Karpas-422 (cell line): ENCODE results near the gene FAM81B. TPM values are rescaled to one million over a fixed set of nuclear protein-coding genes. Genes with fewer than 3 reads are reported as not detected.
"Not testable (repeated sequence)": the region's sequence is repeated elsewhere in the genome, so short reads cannot be mapped to it uniquely, and the experiment has no call there.

Experiments
- DNase-seq: peaks from one replicate; pipeline ENCODE4 v3.0.0-alpha.2; 2015
- H2AFZ ChIP-seq: fragments of 200-600 bp; sonication (generic); 2 replicates; pipeline ENCODE4 v1.6.1; 2014; ENCODE audit warnings: antibody characterized with exemption, low read length, mixed read lengths
- H3K27ac ChIP-seq: fragments of 200-600 bp; sonication (generic); 2 replicates; pipeline ENCODE4 v1.5.1; 2014; ENCODE audit warnings: mild to moderate bottlenecking, low read length, moderate library complexity
- H3K27me3 ChIP-seq: fragments of 200-600 bp; sonication (generic); 2 replicates; pipeline ENCODE4 v1.6.1; 2014; ENCODE audit warnings: low read length, mixed read lengths
- H3K36me3 ChIP-seq: fragments of 200-600 bp; sonication (generic); 2 replicates; pipeline ENCODE4 v1.6.1; 2014; ENCODE audit warnings: low read length, mixed read lengths; ENCODE audit not compliant: insufficient read depth
- H3K4me1 ChIP-seq: fragments of 200-600 bp; sonication (generic); 2 replicates; pipeline ENCODE4 v1.6.1; 2014; ENCODE audit warnings: mild to moderate bottlenecking, low read length, mixed read lengths
- H3K4me2 ChIP-seq: fragments of 200-600 bp; sonication (generic); 2 replicates; pipeline ENCODE4 v1.6.1; 2014; ENCODE audit warnings: low read length, low read depth, mild to moderate bottlenecking; ENCODE audit not compliant: poor library complexity, severe bottlenecking
- H3K4me3 ChIP-seq: fragments of 200-600 bp; sonication (generic); 2 replicates; pipeline ENCODE4 v1.5.1; 2014; ENCODE audit warnings: mild to moderate bottlenecking, antibody characterized with exemption, low read length, mixed read lengths
- H3K79me2 ChIP-seq: fragments of 200-600 bp; sonication (generic); 2 replicates; pipeline ENCODE4 v1.6.1; 2014; ENCODE audit warnings: mild to moderate bottlenecking, low read length, mixed read lengths
- H3K9ac ChIP-seq: fragments of 200-600 bp; sonication (generic); 2 replicates; pipeline ENCODE4 v1.6.0; 2014; ENCODE audit warnings: low read length
- H3K9me2 ChIP-seq: fragments of 200-600 bp; sonication (generic), shearing (Covaris generic); replicated peaks from 2 replicates; pipeline ENCODE4 v1.6.0; 2014; ENCODE audit warnings: mild to moderate bottlenecking, low read length, moderate library complexity; ENCODE audit not compliant: insufficient read depth
- H3K9me3 ChIP-seq: fragments of 300-700, 200-600 bp; sonication (generic); 2 replicates; pipeline ENCODE4 v1.6.1; 2014; ENCODE audit warnings: low read length, mixed read lengths
- H4K20me1 ChIP-seq: fragments of 200-600 bp; sonication (generic); 2 replicates; pipeline ENCODE4 v1.6.1; 2014; ENCODE audit warnings: mild to moderate bottlenecking, antibody characterized with exemption, low read length, low read depth; ENCODE audit not compliant: insufficient read depth
- total RNA-seq: library from RNA; depleted of rRNA; stranded (reverse); fragments of >200 nt; shearing (Covaris generic); gene quantifications from 2 replicates; pipeline ENCODE4 v1.2.3, GENCODE V29; 2014; ENCODE audit warnings: low replicate concordance; rRNA removed

The FAM81B gene
- total RNA-seq = not detected in 2 replicates

DNA sequence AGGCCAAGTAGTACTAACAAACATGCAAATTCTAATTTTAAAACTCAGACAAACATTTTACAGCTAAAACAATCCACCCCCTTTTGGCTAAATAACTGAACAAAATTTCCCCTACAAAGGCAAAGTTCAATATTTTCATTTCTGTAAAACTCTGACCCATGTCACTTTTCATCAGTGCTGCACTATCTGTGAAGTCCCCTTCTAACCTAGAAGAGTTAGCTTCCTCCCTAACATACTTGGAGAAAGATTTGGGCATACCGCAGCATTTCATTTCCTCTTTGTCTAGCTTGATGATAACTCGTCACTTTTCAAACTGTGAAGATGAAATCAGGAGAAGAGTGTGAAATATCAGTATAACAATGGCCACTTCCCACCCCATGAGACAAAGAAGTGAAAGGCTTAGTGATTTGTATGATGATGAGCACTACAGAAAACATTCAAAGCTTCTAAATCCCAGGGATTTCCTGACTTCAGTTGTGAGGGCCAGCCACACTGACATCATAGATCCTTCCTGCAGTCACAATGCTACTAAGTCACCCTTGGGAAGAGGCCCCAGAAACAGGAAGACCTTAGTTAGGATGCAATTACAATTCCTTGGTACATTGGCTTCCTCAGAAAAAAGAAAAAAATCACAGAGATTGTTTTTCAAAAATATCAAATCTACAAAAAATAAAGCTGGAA, at the start of gene FAM81B:
TSS of gene FAM81B (plus strand) at position 555 of the 681 bp plus-strand sequence. CDS start at position 579, 24 bp downstream.
- no peak within 1 kb of the TSS for H3K9ac ChIP-seq
- no peak within 1 kb of the TSS for H3K4me3 ChIP-seq
- DNase-seq = no peak
- no peaks in the 10 kb centered on the region for H3K4me1 ChIP-seq
- H3K9me3 ChIP-seq = no peaks in the 10 kb centered on the region
- no peak within 1 kb of the TSS for H3K4me2 ChIP-seq
- no peaks in the 10 kb centered on the region for H3K79me2 ChIP-seq
- H3K27me3 ChIP-seq = no peaks in the 10 kb centered on the region
- H4K20me1 ChIP-seq = no peaks in the 10 kb centered on the region
- H2AFZ ChIP-seq = no peak within 1 kb of the TSS
- no peaks in the 10 kb centered on the region for H3K36me3 ChIP-seq
- no peaks in the 10 kb centered on the region for H3K9me2 ChIP-seq
- no peak within 1 kb of the TSS for H3K27ac ChIP-seq

DNA sequence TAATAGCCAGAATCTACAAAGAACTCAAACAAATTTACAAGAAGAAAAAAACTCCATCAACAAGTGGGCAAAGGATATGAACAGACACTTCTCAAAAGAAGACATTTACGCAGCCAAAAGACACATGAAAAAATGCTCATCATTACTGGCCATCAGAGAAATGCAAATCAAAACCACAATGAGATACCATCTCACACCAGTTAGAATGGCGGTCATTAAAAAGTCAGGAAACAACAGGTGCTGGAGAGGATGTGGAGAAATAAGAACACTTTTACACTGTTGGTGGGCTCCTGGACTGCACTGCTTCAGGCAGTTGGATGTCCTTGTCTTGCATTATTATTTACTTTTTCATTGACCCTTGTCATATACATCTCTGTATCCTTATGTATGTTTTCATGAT, 49.7 kb upstream of the FAM81B start:
- not testable (repeated sequence) for H3K4me2 ChIP-seq, DNase-seq

GRCh38 chr5:95347506-95348120, 43.6 kb upstream of the FAM81B start:
- H3K9me2 ChIP-seq = no peaks in the 10 kb centered on the region; the same call in 1 of the 2 replicates
- no peaks in the 10 kb centered on the region for H3K36me3 ChIP-seq
- no peaks in the 10 kb centered on the region for H3K79me2 ChIP-seq
- no peaks in the 10 kb centered on the region for H3K4me1 ChIP-seq
- no peaks in the 10 kb centered on the region for H3K27me3 ChIP-seq
- H3K4me3 ChIP-seq = no peak overlapping the region
- no peak overlapping the region for H3K4me2 ChIP-seq
- H3K9ac ChIP-seq = no peak overlapping the region
- no peak for DNase-seq
- no peaks in the 10 kb centered on the region for H4K20me1 ChIP-seq
- H2AFZ ChIP-seq = no peak overlapping the region
- H3K27ac ChIP-seq = no peak overlapping the region
- H3K9me3 ChIP-seq = no peaks in the 10 kb centered on the region

More for the DNA sequence above, 49.7 kb upstream of the FAM81B start:
- H3K9ac ChIP-seq, H3K4me3 ChIP-seq, H3K36me3 ChIP-seq, H2AFZ ChIP-seq, H4K20me1 ChIP-seq, H3K27me3 ChIP-seq, H3K9me3 ChIP-seq, H3K4me1 ChIP-seq, H3K79me2 ChIP-seq, H3K27ac ChIP-seq, H3K9me2 ChIP-seq: not testable (repeated sequence)

- Histone ChIP-seq H3K36me3 (no peaks in the 10 kb centered on the region), H3K4me1 (no peaks in the 10 kb centered on the region), H3K4me3 (no peak overlapping the region), H4K20me1 (no peaks in the 10 kb centered on the region), H3K9me2 (no peaks in the 10 kb centered on the region), H3K79me2 (no peaks in the 10 kb centered on the region), H3K27me3 (no peaks in the 10 kb centered on the region), H3K9me3 (no peaks in the 10 kb centered on the region), H2AFZ (no peak overlapping the region), H3K27ac (no peak overlapping the region), H3K4me2 (no peak overlapping the region), H3K9ac (no peak overlapping the region)
- DNase-seq = no peak
Measured at GRCh38 chr5:95350631-95351030, 40.5 kb upstream of the FAM81B start.

GRCh38 chr5:95352691-95353090, 38.5 kb upstream of the FAM81B start:
- Histone ChIP-seq H3K9me3 (no peaks in the 10 kb centered on the region), H3K9ac (no peak overlapping the region), H3K27ac (no peak overlapping the region), H3K4me3 (no peak overlapping the region), H3K9me2 (no peaks in the 10 kb centered on the region), H4K20me1 (no peaks in the 10 kb centered on the region), H3K4me2 (no peak overlapping the region), H3K27me3 (no peaks in the 10 kb centered on the region), H3K36me3 (no peaks in the 10 kb centered on the region), H3K4me1 (no peaks in the 10 kb centered on the region), H3K79me2 (no peaks in the 10 kb centered on the region), H2AFZ (no peak overlapping the region)
- no peak for DNase-seq

GRCh38 chr5:95358320-95358719, 32.8 kb upstream of the FAM81B start:
- Histone ChIP-seq H3K4me1 (no peaks in the 10 kb centered on the region), H3K36me3 (no peaks in the 10 kb centered on the region), H2AFZ (no peak overlapping the region), H3K27ac (no peak overlapping the region), H3K27me3 (no peaks in the 10 kb centered on the region), H3K79me2 (no peaks in the 10 kb centered on the region), H3K9ac (no peak overlapping the region), H3K9me2 (no peaks in the 10 kb centered on the region), H3K4me2 (no peak overlapping the region), H3K9me3 (no peaks in the 10 kb centered on the region), H3K4me3 (no peak overlapping the region), H4K20me1 (no peaks in the 10 kb centered on the region)
- no peak for DNase-seq

DNA sequence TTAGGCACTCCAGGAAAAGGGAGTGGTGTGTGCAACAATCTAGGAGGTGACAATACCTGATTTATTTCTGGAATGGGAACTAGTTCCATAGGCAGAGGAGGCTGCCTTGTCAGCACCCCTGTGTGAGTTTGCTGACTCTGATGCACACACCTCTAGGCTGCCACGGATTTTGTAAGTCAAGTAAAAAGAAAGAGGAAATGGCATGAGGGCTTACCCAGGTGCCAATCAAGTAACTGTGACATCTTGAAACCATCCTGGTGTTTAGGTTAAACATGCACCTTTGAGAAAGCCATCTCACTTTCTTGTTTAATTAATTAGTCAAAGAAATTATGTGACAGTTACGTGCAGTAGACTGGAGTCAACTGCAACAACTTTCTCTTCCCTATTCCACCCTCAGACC, 32.3 kb upstream of the FAM81B start:
- H3K27me3 ChIP-seq = no peaks in the 10 kb centered on the region
- no peak overlapping the region for H2AFZ ChIP-seq
- H3K36me3 ChIP-seq = no peaks in the 10 kb centered on the region
- H3K9me3 ChIP-seq = no peaks in the 10 kb centered on the region
- no peak for DNase-seq
- H3K9ac ChIP-seq = no peak overlapping the region
- no peak overlapping the region for H3K27ac ChIP-seq
- H3K4me3 ChIP-seq = no peak overlapping the region
- no peaks in the 10 kb centered on the region for H4K20me1 ChIP-seq
- H3K4me1 ChIP-seq = no peaks in the 10 kb centered on the region
- H3K9me2 ChIP-seq = no peaks in the 10 kb centered on the region
- H3K79me2 ChIP-seq = no peaks in the 10 kb centered on the region
- H3K4me2 ChIP-seq = no peak overlapping the region

DNA sequence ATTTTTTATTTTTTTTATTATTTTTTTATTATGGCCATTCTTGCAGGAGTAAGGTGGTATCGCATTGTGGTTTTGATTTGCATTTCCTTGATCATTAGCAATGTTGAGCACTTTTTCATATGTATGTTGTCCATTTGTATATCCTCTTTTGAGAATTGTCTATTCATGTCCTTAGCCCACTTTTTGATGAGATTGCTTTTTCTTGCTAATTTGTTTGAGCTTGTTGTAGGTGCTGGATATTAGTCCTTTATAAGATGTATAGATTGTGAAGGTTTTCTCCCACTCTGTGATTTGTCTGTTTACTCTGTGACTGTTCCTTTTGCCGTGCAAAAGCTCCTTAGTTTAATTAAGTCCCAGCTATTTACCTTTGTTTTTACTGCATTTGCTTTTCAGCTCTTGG, 30.5 kb upstream of the FAM81B start:
- H4K20me1 ChIP-seq, H3K4me2 ChIP-seq, H3K9me2 ChIP-seq, H2AFZ ChIP-seq, H3K4me3 ChIP-seq, H3K27ac ChIP-seq, H3K9ac ChIP-seq, H3K9me3 ChIP-seq, H3K79me2 ChIP-seq, H3K36me3 ChIP-seq, H3K4me1 ChIP-seq, H3K27me3 ChIP-seq, DNase-seq: not testable (repeated sequence)
